Bronchial epithelial cell (primary cell): Measurements from ENCODE around the gene TCF19. TPM values are rescaled to one million over a fixed set of nuclear protein-coding genes. Genes with fewer than 3 reads are reported as not detected.
A peak's percentile ranks its signal among the peaks of the same experiment; 100 is the strongest.
"Not testable (repeated sequence)": the region's sequence is repeated elsewhere in the genome, so short reads cannot be mapped to it uniquely, and the experiment has no call there.

Source experiments
- DNase-seq: peaks from one replicate; pipeline ENCODE4 v3.0.0-alpha.2; 2010; ENCODE audit warnings: low read depth
- FAIRE-seq: peaks from 2 replicates; lab custom pipeline; 2011; peaks lifted over from hg19 to GRCh38; lab: Jason Lieb, UNC
- H3K27me3 ChIP-seq: 2 replicates; pipeline ENCODE4 v1.5.1; 2011; ENCODE audit warnings: low read length; ENCODE audit not compliant: control insufficient read depth, insufficient read depth
- H3K36me3 ChIP-seq: 2 replicates; pipeline ENCODE4 v1.5.1; 2011; ENCODE audit warnings: low read length; ENCODE audit not compliant: control insufficient read depth, insufficient read depth
- H3K4me3 ChIP-seq: 2 replicates; pipeline ENCODE4 v1.5.1; 2011; ENCODE audit warnings: mild to moderate bottlenecking, low read depth, low read length, control low read depth
- CTCF ChIP-seq: IDR thresholded peaks from 2 replicates; pipeline ENCODE4 v1.5.1; 2011; ENCODE audit warnings: mild to moderate bottlenecking, moderate library complexity, low read length, control low read depth, inconsistent platforms; ENCODE audit not compliant: insufficient read depth, severe bottlenecking
- total RNA-seq: library from RNA; depleted of rRNA; stranded (reverse); fragments of >200 nt; gene quantifications from 2 replicates; pipeline ENCODE4 v1.2.1, GENCODE V29; 2014

The TCF19 gene
- total RNA-seq, 1 donor from 2014 or later, result 1.1 TPM

DNA sequence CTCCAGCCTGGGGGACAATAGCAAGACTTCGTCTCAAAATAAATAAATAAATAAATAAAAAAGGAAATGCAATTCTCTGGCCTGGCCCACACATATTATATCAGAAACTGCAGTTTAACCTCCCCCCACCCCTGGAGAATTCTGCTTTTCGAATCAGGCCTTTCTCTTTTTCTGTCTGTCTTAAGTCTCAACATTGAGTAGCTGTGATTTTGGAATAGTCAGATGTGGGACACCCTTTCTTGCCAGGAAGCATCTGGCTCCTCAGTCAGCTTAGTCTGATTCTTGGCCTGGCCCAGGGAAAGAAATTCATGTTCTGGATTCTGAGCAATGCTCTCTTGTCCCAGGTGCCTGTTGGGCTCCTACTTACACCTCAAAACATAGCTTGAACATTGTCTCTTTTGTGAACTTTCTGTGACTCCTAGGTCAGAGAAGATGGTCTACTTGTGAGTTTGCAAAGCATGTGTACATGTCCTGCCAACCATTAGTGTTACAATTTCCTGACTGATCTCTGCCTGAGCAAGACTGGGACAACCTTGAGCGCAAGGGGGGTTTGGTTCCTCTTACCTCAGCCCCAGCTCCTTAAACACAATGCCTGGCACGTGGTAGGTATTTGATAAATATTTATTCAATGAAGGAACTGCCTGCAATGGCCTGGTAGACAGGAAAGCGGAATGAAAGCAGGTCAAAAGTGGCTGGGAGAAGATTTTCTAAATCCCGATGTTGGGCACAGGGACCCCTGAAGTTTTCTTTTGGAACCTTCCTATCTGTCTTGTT is 35.9 kb downstream of the TCF19 start:
- Histone ChIP-seq H3K27me3 (no peaks in the 10 kb centered on the region), H3K4me3 (no peak overlapping the region), H3K36me3 (no peaks in the 10 kb centered on the region)
- FAIRE-seq, result no peak
- no peak for DNase-seq
- no peak for TF ChIP-seq CTCF

DNA sequence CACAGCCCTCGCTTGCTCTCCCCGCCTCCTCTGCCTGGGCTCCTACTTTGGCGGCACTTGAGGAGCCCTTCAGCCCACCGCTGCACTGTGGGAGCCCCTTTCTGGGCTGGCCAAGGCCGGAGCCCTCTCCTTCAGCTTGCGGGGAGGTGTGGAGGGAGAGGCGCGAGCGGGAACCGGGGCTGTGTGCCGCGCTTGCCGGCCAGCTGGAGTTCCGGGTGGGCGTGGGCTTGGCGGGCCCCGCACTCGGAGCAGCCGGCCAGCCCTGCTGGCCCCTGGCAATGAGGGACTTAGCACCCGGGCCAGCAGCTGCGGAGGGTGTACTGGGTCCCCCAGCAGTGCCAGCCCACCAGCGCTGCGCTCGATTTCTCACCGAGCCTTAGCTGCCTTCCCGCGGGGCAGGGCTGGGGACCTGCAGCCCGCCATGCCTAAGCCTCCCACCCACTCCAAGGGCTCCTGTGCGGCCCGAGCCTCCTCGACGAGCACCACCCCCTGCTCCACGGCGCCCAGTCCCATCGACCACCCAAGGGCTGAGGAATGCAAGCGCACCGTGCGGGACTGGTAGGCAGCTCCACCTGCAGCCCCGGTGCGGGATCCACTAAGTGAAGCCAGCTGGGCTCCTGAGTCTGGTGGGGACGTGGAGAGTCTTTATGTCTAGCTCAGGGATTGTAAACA is 37.1 kb downstream of the TCF19 start:
- FAIRE-seq, H3K36me3 ChIP-seq: not testable (repeated sequence)

GRCh38 chr6:31196251-31197022 is 38.0 kb downstream of the TCF19 start:
- not testable (repeated sequence) for FAIRE-seq, H3K27me3 ChIP-seq, H3K36me3 ChIP-seq, DNase-seq, H3K4me3 ChIP-seq

More for the DNA sequence above, 37.1 kb downstream of the TCF19 start:
- H3K27me3 ChIP-seq, H3K4me3 ChIP-seq, DNase-seq: not testable (repeated sequence)

- Histone ChIP-seq H3K4me3 (peak overlapping the region; percentile 54), H3K27me3 (no peaks in the 10 kb centered on the region), H3K36me3 (no peaks in the 10 kb centered on the region)
- DNase-seq, result peak; percentile 81
- FAIRE-seq, result no peak
- no peak for TF ChIP-seq CTCF
Observed at GRCh38 chr6:31197559-31198305, 39.3 kb downstream of the TCF19 start.

GRCh38 chr6:31199105-31199452 is 40.7 kb downstream of the TCF19 start:
- not testable (repeated sequence) for H3K4me3 ChIP-seq, FAIRE-seq, H3K27me3 ChIP-seq, DNase-seq, H3K36me3 ChIP-seq

- H3K27me3 ChIP-seq, result no peaks in the 10 kb centered on the region
- no peaks in the 10 kb centered on the region for H3K36me3 ChIP-seq
- no peak for FAIRE-seq
- peak; percentile 84 for DNase-seq
- no peak for TF ChIP-seq CTCF
- H3K4me3 ChIP-seq, result peak overlapping the region; percentile 11
Observed at GRCh38 chr6:31202259-31203166, 44.1 kb downstream of the TCF19 start.
